Tibial nerve (tissue), 4 donors: ENCODE data around the gene PPAT.

Source experiments
- CTCF ChIP-seq, 5 experiments: fragments of 200-600 bp in 3 of 5; fragments of 450-650 bp in 2 of 5; sonication (generic) in 3 of 5; IDR thresholded peaks; one replicate each; pipeline ENCODE4 v1.5.1; 2016 to 2019; ENCODE audit warnings: antibody characterized with exemption in 5 of 5, mild to moderate bottlenecking in 3 of 5, moderate library complexity in 2 of 5
- EP300 ChIP-seq, 2 donors: sonication (generic); formaldehyde crosslinking; IDR thresholded peaks; one replicate each; pipeline ENCODE4 v1.6.1; 2017; ENCODE audit warnings: antibody characterized with exemption in 2 of 2, mild to moderate bottlenecking in 1 of 2
- POLR2A ChIP-seq, 2 donors: fragments of 450-650 bp; IDR thresholded peaks; one replicate each; pipeline ENCODE4 v1.6.1; 2017; ENCODE audit warnings: antibody characterized with exemption in 2 of 2, mild to moderate bottlenecking in 2 of 2, moderate library complexity in 2 of 2

- no peak for TF ChIP-seq EP300 (IDR thresholded peaks at IDR 0.05)
- no peak for TF ChIP-seq CTCF (IDR thresholded peaks at IDR 0.05)
- no peak for TF ChIP-seq POLR2A (IDR thresholded peaks at IDR 0.05)
Observed at GRCh38 chr4:56430203-56430602, 5.2 kb downstream of the PPAT start.
